Measurements from ENCODE around the gene DPH3.

- TF ChIP-seq CBX5 (IDR thresholded peaks at IDR 0.05; ENCODE audit: low read depth) (no peak), TAF1 (IDR thresholded peaks at IDR 0.05; ENCODE audit: borderline replicate concordance, low read depth, low read length) (no peak), TCF12 (IDR thresholded peaks at IDR 0.05; ENCODE audit: low read depth, low read length) (no peak), EZH2 (IDR thresholded peaks at IDR 0.05; ENCODE audit: borderline replicate concordance, control insufficient read depth, low read depth, low read length) (no peak), JUND (IDR thresholded peaks at IDR 0.05; ENCODE audit: low read depth, low read length) (no peak), CTCF (IDR thresholded peaks at IDR 0.05 in 2 of 3, conservative IDR thresholded peaks at IDR 0.05 in 1 of 3; ENCODE audit: control insufficient read depth in 2 of 3, extremely low read depth in 1 of 3, insufficient read depth in 1 of 3, low read depth in 3 of 3, low read length in 3 of 3) (no peak), RBBP5 (conservative IDR thresholded peaks at IDR 0.05) (no peak), PAX8 (IDR thresholded peaks at IDR 0.05) (no peak), POLR2AphosphoS5 (IDR thresholded peaks at IDR 0.05; ENCODE audit: low read length) (no peak), SIN3A (IDR thresholded peaks at IDR 0.05; ENCODE audit: low read depth, low read length) (no peak), YY1 (IDR thresholded peaks at IDR 0.05; ENCODE audit: low read depth, low read length) (no peak), CHD2 (IDR thresholded peaks at IDR 0.05; ENCODE audit: borderline replicate concordance, low read depth, low read length) (no peak)
Measured at GRCh38 chr3:16253601-16254000, 11.1 kb downstream of the DPH3 start.

All from GM12878 (cell line).